Middle frontal gyrus (tissue), 1 donor: ENCODE measurements around the gene LAMB1.
"Not testable (repeated sequence)": the region's sequence is repeated elsewhere in the genome, so short reads cannot be mapped to it uniquely, and the experiment has no call there.

Experiments used
- DNase-seq: peaks from one replicate; pipeline ENCODE4 v3.0.0-alpha.2; 2015; ENCODE audit warnings: low spot score; ENCODE audit errors: extremely low spot score

LAMB1 gene

DNA sequence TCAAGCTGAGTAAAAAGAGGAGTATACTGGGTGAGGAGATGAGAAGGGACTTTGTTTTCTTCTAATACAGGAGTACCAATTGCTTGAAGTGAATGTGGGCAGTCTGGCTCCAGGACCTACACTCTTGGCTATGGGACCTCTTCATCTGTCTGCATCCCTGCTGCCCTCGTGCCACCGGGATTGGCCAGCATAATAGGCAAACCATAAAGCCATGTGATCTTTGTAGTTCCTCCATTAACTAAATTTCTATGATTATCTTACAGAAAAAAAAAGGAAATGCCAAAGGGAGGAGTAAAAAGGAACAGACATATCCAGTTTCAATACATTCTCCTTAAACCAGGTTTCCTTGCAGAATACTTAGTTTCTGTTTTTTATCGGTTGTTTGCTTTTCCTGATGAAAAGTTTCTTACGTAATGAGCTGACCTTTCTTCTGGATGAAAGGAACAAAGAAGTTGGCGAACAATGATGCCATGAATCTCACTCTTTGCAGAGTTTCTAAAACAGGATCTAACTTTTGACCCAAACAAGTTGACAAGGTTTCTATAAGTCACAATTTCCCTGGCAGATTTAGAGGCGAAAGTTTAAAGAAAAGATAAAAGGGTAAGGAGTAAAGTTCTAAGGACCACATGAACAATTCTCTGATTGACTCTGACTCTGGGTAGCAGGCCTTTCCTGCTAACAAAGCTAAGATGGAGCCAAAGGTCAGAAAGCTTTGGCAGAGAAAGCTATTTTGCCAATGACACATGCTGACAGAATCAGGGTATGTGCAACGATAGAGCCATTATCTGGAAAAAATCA is 54.1 kb downstream of the LAMB1 start:
- DNase-seq: no peak

DNA sequence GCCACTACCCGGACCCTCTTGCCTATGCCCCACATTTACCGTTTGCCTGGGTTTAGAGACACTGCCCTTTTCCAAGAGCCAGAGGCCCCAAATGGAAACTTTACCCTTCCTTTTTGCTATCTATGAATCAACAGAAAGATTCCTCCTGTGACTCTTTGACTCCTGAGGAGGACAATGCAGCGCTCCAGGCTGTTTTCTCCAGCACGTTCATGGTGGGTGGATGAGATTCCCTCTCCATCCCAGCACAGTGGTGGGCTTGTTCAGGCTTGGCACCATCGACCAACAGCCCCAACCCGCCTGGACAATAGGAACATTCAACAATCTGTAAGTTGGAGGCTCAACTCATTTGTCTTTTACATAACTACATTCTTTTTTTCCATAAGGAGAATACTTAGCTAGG is 56.1 kb downstream of the LAMB1 start:
- no peak for DNase-seq

DNA sequence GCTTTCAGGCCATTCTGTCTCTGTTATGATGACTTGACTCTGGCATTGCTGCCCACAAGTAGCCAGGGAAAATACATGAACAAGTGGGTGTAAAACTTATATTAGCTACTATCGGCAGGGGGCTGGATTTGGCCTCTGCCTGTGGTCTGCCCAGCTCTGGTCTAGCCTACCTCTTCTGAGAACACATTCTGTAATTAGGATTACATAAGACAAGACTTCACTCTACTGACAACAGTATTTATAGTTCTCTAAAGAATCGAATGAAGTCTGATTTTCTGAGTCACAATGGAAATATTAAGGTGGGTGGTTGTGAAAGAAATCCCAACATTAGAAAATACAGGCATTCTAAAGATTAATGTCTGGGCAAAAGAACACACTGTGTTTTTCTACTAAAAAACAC is 56.5 kb downstream of the LAMB1 start:
- DNase-seq: no peak

DNA sequence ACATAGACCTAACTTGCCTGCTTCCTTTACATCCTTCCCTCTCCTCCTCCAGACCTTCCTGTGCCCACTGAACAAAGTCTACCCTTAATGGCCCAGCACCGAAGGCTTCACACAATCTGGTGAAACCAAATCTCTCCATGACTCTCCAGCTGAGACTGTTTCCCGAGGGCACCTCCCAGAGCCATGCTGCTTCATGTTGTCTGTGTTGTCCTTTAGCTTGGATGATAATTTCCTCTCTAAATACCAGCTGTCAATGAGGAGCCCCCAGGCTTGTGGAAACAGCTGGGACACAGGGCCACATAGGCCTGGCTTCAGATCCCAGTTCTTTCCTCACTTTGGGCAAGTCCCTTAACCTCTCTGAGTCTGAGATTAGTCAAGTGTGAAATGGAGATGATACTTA is 57.6 kb downstream of the LAMB1 start:
- DNase-seq: no peak

DNA sequence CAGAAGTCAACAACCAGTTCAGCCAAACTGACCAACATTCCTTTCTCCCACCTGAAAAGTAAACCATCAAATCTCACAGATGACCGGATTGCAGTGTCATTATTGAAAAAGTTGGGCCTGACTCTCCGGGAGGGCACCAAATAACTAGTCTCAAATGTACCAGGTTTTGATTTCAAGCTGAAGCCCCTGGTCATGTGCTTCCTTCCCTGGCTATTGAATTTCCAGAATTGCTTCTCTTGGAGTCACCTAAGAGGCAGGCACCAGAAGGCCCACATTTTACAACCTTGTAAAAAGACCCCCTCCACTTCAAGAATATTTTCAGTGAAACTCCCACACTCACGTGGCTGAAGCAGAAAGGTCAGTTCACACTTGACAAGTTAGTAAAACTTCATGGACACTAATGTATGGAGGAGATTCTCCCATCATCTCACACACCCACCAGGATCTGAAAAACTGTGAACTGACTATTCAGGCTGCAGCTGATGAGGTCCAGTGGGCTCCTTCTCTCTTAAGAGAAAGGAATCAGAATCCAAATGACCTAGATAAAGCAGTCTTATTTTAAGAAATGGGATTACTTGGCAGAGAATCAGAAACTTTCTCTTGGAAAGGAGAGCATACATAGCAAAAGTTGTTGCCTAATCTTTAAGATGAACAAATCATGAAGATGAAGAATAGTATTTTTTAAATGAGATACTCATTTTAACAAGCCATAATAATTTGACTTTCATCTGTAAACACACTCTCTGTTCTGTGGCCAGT is 58.4 kb downstream of the LAMB1 start:
- DNase-seq: no peak

DNA sequence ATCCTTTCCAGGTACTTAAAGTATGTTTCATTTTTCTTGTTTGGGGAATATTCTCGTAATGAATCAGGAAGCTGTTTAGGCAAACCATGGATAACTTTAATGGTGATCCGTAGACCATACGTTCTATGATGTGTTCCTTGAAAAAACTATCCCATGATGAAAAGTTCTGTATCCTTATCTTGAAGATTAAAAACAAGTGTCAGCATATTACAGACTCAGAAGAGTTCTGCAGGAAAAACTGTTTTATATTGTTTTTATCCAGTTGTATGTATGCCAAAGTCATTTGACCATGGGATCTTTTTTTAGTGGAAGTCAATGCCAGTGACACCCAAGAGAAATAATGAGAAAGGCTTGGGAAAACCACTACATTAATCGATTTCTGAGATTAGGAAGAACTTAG is 59.9 kb downstream of the LAMB1 start:
- DNase-seq: no peak

DNA sequence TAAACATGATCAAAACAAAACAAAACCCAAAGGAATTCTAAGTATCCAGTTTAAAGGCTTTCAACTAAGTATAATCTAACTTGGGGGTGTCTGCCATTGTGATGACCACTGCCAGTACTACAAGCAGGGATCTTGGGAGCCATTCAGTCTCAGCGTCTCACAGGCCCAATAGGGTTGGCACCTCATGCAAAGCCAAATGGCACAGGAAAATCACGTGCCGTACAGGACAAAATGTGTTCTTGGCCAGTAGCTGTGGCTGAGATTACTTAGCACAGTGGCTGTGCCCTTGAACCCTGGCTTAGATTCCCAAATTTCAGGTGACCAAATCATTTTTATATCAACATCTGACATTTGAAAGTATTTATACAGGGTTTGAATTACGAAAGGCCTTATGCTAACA is 62.0 kb downstream of the LAMB1 start:
- DNase-seq: no peak

DNA sequence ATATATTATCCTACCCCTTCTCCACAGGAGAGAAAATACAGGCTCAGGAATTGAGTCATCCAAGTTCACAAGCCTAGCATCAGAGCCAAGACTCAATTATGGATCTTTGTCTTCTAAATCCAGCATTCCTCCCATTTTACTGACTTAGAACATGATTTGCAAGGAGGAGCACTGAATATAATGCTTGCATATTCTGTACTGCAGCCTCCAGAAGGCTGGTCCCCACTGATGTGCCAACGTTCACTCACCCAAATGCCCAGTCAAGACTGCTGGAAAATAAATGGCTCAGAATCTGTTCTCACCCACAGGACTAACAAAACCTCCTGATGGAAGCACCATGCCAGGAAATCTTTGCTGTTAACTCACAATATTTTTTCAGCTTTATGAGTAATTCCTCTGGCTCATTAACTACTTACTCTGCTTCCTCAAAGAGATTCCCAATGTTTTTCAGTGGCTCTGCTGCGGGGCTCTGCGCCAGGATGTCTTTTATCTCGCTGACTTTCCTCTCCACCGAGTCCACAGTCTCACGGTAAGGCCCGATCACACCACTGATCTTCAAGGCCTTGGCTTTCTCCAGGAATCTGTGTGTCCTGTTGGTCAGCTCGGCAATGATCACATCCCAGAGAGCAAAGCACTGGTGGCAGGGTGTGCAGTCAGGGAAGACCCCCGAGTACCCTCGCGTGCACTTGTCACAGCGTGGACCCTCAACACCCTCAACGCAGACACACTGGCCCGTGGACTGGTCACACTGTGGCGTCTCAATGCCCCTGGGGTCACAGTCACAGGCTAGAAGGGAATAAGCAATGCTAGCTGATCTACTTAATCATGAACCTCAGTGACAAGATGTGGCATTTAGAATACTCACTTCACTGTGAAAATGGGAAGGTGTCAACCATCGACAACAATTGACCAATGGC is 63.1 kb downstream of the LAMB1 start:
- DNase-seq: no peak

DNA sequence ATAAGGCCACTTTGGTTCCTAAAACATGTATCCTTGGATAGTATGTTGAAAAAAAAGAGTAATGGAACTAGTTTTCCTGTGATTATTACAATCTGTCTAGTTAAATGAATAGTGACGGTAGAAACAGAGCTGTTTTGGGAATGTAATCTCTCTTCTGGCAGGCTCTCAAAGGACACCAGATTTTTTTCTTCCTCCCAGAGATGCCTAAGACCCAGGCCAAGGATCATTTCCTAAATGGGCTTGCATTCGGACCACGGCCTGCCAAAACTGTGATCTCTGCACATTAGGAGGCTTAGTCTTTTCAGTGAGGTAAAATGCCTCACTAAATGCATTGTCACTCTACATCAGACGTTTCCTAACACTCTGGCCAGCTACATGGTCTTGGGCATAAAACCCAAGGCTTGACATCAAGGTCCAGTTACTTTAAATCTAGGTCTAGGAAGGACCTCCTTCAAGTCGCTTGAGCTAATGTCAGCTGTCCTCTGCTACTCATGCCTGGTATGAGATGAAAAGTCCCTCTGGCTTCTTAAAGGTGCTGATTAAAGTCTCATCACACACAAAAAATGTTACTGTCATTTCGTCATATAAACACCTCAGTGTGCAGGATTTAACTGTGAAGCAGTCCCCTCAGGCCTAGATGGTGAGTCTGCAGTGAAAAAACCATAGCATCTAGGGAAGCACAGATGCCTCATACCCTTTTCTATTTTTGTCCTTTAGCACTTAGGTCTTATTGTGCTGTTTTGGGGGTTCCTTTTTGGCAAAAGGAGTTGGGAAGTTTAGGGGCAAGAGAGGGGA is 64.3 kb downstream of the LAMB1 start:
- no peak for DNase-seq

DNA sequence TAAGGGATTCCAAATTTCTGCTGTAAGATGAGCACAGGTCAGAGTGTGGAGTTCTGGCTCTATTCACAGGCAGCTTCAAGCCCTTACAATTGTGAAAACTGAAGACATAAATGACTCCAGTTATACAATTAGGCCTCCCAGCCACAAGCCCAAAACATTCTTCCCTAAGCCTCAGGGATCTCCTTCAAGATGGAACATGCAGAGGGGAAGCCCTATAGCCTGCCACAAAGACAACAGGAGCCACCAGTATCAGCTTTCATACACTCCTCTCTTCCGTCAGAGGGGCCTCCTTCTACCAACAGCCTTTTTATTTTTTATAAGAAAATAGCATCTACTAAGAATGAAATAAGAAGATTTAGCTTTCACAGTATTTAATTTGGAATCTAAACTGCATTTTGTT is 65.4 kb downstream of the LAMB1 start:
- DNase-seq: no peak

DNA sequence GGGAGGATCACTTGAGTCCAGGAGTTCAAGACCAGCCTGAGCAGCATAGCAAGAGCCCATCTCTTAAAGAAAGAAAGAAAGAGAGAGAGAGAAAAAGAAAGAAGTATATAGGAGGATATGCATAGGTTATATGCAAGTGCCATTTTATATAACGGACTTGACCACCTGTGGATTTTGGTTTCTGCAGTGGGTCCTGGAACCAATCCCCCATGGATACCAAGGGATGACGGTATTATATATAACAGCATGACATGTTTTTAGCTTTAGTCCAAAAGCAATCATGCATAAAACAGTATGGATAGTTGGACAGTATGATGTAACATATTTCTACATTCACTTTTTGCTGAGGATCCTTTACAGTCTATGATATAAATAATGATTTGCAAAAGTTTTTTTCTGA is 66.6 kb downstream of the LAMB1 start:
- DNase-seq: no peak

DNA sequence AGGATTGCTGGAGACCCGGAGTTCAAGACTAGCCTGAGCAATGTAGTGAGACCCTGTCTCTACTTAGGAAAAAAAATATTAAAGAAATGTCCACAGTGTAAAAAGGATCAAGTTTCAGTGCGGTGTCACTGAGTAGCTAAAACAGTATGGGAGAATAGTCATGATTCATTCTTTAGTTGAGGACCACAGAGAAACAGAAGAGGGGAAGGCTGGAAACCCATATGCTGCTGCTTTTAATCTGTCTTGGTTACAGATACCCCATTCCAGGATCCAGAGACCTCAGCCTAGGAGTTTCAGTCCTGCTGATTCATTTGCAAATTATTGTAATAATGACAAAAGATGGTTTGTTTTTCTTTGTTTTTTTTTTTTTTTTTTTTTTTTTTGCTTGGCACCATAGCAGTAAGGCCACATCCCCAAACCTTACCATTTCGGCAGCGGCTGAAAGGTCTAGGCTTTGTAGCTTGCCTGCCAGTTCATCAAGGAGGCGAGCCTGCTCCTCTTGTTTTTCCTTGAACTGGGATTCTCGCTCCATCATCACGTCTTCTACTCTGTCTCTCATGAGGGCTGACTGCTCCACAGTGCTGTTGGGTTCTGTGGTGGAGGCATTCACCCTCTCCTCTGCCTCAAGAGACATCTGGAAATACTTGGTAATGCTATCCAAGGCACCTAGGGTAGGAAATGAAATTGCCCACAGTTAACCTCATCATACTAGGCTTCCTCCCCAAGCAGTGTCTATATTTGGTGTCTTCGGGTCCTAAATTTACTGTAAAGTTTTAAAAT is 67.8 kb downstream of the LAMB1 start:
- DNase-seq: no peak

DNA sequence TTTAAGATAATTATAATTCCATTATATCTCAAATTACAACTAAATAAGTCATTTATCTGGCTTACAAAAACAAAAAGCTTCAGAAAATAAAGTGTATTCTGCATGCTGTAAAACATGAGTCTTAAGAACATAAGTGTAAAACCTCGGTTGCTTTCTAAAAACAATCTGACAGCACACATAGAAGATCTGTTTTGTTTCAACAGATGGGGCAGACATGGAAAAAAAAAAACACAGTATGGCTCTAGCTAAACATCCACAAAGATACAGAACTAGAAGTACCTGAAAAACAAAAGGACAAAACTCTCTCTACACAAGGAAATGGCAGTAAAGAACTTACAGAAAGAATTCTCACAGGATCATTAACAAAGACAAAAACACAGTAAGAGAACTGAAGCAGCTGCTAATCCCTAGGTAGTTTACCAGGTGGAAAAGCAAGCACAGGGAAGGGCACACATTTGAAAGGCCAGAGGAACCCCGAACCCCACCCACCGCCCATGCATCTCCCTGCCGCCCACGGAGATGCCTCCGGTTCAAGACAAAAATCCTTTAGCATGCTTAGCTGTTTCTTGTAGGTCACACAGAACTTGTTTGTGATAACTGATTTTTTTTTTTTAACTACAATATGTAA is 69.5 kb downstream of the LAMB1 start:
- DNase-seq: no peak

DNA sequence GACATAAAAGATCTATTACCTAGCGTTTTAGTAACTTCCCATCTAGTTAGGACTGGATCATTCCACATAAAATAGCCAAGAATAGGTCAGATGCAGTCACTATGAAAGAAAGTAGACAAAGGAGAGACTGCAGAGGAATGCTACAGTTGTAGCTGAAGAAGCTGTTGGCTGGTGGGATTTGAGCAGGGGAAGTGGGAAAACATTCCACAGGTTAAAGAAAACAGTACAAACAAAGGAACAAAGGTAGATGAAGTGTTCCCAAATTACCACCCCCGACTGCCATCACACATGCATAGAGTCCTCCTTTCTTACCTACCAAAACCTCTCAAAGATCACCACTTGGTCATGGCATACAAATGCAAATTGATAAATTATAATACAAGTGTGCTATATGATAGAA is 70.2 kb downstream of the LAMB1 start:
- no peak for DNase-seq

DNA sequence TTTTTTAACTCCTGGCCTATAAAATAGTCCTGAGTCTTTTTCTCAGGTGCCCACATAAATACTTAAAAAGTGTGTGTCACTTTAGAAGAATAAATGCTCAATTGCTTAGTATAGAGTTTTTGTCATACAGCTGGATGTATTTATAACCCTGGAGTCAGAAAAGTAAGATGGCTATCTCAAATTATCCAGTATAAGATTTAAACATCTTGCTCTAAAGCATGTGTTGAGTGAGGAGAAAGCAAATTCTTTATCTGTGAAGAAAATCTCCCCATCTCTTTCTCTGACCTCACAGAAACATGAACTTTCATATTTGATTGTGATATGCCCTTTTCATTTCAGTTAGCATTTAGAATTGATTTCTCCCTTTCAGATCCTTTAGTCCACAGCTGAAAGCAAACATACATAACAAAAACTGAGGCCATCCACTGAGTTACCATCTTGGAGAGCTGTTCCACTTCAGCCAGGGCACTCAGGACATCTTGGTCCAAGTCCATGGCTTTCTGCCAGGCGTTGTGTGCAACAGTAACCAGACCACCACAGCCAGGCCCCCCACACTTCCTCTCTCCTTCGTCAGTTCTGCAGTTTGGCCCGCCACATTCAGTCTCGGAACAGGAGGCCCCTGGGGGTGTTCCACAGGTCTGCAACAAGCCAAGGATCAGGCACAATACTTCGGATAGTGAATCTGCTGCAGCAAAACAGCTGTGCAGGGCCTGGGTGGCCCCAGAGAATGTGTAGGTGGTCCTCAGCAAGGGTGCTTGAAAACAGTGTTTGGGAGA is 71.0 kb downstream of the LAMB1 start:
- DNase-seq: no peak

DNA sequence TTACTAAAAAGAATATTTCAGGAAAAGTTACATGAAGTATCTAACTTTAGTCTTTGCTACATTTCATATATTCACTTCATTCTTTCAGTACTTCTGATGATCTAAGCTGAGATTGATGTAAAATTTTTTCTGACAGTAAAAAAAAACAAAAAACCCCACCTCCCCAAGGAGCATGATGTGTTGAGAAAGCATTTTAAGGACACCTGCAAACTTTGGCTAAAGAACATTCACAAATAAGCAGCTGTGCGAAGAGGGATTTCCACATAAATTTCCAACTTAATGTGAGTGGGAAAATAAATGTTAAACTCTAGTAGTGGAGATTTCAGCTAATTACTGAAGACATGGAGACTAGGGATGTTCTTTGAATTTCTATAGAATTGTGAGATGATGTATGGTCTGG is 76.5 kb downstream of the LAMB1 start:
- DNase-seq: no peak

DNA sequence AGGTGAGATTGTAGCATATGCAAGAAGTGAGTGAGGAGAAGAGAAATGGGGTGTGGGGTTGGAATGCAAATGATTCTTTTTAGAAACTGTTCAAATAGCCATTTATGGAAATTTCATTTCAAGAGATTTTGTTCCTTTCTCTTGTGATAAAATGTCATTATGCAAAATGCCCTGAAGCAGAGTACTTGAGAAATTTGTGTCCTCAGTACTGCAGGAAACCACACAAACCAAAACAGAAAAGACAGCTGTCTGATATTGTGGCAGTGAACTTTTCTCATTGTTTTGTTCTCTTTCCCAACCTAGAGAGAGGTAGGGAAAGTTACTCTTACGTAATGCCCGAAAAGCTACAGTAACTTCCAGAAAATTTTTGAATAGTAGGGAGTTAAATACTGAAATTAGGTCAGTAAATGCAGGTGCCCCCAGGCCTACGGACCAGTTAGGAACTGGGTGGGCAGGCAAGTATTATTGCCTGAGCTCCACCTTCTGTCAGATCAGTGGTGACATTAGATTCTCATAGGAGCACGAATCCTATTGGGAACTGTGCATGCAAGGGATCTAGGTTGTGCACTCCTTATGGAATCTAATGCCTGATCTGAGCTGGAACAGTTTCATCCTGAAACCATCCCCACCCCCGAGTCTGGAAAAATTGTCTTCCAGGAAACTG is 78.0 kb downstream of the LAMB1 start:
- no peak for DNase-seq

DNA sequence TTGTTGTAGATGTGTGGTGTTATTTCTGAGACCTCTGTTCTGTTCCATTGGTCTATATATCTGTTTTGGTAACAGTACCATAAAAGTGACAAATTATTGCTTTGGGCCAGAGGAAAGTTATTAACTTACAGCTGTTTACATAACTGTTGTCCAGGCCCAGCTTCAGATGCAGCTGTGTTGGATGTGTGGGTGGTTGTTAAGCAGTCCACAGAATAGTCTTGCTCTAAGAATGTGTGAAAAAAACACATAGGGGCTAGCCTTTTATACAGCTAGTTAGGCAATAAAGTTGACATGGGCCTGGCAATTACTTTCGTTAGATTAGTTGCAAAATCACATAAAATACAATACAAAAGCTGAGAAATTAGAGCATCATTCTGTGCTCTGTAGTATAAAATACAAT is 80.1 kb downstream of the LAMB1 start:
- DNase-seq: no peak

DNA sequence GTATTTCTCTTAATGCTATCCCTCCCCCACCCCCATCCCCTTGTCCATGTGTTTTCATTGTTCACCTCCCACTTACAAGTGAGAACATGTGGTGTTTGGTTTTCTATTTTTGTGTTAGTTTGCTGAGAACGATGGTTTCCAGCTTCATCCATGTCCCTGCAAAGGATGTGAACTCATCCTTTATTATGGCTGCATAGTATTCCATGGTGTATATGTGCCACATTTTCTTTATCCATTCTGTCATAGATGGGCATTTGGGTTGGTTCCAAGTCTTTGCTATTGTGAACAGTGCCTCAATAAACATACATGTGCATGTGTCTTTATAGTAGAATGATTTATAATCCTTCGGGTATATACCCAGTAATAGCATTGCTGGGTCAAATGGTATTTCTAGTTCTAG is 81.1 kb downstream of the LAMB1 start:
- DNase-seq: not testable (repeated sequence)
